Panc1 (cell line): ENCODE measurements around the gene TEF. TPM values are rescaled to one million over a fixed set of nuclear protein-coding genes. Genes with fewer than 3 reads are reported as not detected.

ENCODE experiments used
- ATAC-seq: fragments of 200-7000 bp; cut with Tn5 transposase; 2 replicates; pipeline ENCODE4 v1.9.1; 2020; ENCODE audit warnings: mild to moderate bottlenecking, moderate library complexity
- BruUV-seq: library from RNA; stranded (reverse); fragments of 400-500 nt; replicated peaks from 2 replicates; lab custom pipeline; 2021; lab: Mats Ljungman, UMichigan
- CTCF ChIA-PET: fragments of 300-600 bp; sonication (Branson Sonifier 250); formaldehyde crosslinking; loops from one replicate; lab custom pipeline; 2022; ENCODE audit warnings: antibody characterized with exemption; lab: Charles Lee
- POLR2A ChIA-PET: fragments of 300-600 bp; sonication (Branson Sonifier 250); formaldehyde crosslinking; loops from one replicate; lab custom pipeline; 2022; ENCODE audit warnings: antibody characterized with exemption; lab: Charles Lee
- DNase-seq: peaks from one replicate; pipeline ENCODE4 v3.0.0-alpha.2; 2010; ENCODE audit warnings: low read depth, low spot score
- H3K27ac ChIP-seq: 2 replicates; pipeline ENCODE4 v1.5.1; 2011; ENCODE audit warnings: mild to moderate bottlenecking, low read length, inconsistent platforms
- H3K27me3 ChIP-seq: fragments of 200-500 bp; sonication (Bioruptor generic); 2 replicates; pipeline ENCODE4 v1.6.0; 2014; ENCODE audit warnings: low read length, inconsistent platforms; ENCODE audit not compliant: control insufficient read depth, insufficient read depth
- H3K36me3 ChIP-seq: fragments of 200-500 bp; sonication (Bioruptor generic); 2 replicates; pipeline ENCODE4 v1.5.1; 2014; ENCODE audit warnings: inconsistent platforms, mild to moderate bottlenecking, low read length, moderate library complexity; ENCODE audit not compliant: control insufficient read depth, insufficient read depth
- H3K4me1 ChIP-seq: 2 replicates; pipeline ENCODE4 v1.5.1; 2011; ENCODE audit warnings: inconsistent platforms, mild to moderate bottlenecking, low read length, moderate library complexity; ENCODE audit not compliant: control insufficient read depth, insufficient read depth
- H3K4me3 ChIP-seq, 2 experiments: 2 replicates each; pipeline ENCODE4 v1.5.1; 2011 to 2012; ENCODE audit warnings: low read depth in 2 of 2, low read length in 2 of 2, mild to moderate bottlenecking in 2 of 2, inconsistent platforms in 1 of 2, moderate library complexity in 1 of 2
- H3K9me3 ChIP-seq: fragments of 200-500 bp; sonication (Bioruptor generic); 2 replicates; pipeline ENCODE4 v1.5.1; 2014; ENCODE audit warnings: low read depth, mild to moderate bottlenecking, inconsistent platforms, low read length, moderate library complexity; ENCODE audit not compliant: control insufficient read depth, insufficient read depth
- CTCF ChIP-seq: fragments of 450-650 bp; IDR thresholded peaks from 2 replicates; pipeline ENCODE4 v1.5.1; 2017; ENCODE audit warnings: mild to moderate bottlenecking
- POLR2AphosphoS5 ChIP-seq: IDR thresholded peaks from 2 replicates; pipeline ENCODE4 v1.6.1; 2012; ENCODE audit warnings: mild to moderate bottlenecking, low read depth, low read length, moderate library complexity
- REST ChIP-seq, 2 experiments: IDR thresholded peaks; 2 replicates each; pipeline ENCODE4 v1.6.1; 2011 to 2012; ENCODE audit warnings: low read depth in 2 of 2, control low read depth in 1 of 2, low read length in 1 of 2, mild to moderate bottlenecking in 1 of 2, moderate library complexity in 1 of 2; ENCODE audit not compliant: insufficient read depth in 1 of 2
- SIN3A ChIP-seq: IDR thresholded peaks from 2 replicates; pipeline ENCODE4 v1.6.1; 2012; ENCODE audit warnings: low read depth, mild to moderate bottlenecking, low read length, moderate library complexity, borderline replicate concordance; ENCODE audit not compliant: insufficient read depth
- TCF7L2 ChIP-seq: IDR thresholded peaks from 2 replicates; pipeline ENCODE4 v1.6.1; 2011; ENCODE audit warnings: mild to moderate bottlenecking, low read depth, low read length, inconsistent platforms
- in situ Hi-C: cut with HindIII; loops from 2 replicates; pipeline ENCODE4 v1.10.0; 2016; ENCODE audit warnings: low sequenced_read_pairs, low pct_unique_long_range_greater_than_20kb
- intact Hi-C: fragments of 100-400 bp; cut with micrococcal nuclease; formaldehyde crosslinking; loops from one replicate; pipeline ENCODE4 v1.10.0; 2022; ENCODE audit not compliant: unreplicated experiment
- total RNA-seq: library from RNA; stranded (reverse); gene quantifications from one replicate; pipeline ENCODE4 v1.2.1, GENCODE V29; 2021; ENCODE audit not compliant: unreplicated experiment

TEF gene
- total RNA-seq, 1 experiment from 2014 or later, result 7.8 TPM

GRCh38 chr22:41333806-41334205 is 47.9 kb upstream of the TEF start:
- intact Hi-C loops (no loop called here), in situ Hi-C loops (no loop called here)
- ChIA-PET CTCF (no interaction called here), POLR2A (no interaction called here)
- TSS peak; percentile 39 for BruUV-seq
- Histone ChIP-seq H3K27me3 (no peaks in the 10 kb centered on the region), H3K9me3 (no peaks in the 10 kb centered on the region), H3K27ac (no peak overlapping the region), H3K4me1 (no peaks in the 10 kb centered on the region), H3K36me3 (no peaks in the 10 kb centered on the region), H3K4me3 (no peak overlapping the region)
- no peak for DNase-seq
- ATAC-seq, result no peak
- TF ChIP-seq CTCF, result no peak
- TF ChIP-seq REST (IDR thresholded peaks at IDR 0.05; ENCODE audit: insufficient read depth in 1 of 2, low read depth in 2 of 2, low read length in 1 of 2), result no peak
- no peak for TF ChIP-seq TCF7L2
- no peak for TF ChIP-seq POLR2AphosphoS5
- no peak for TF ChIP-seq SIN3A

GRCh38 chr22:41334215-41334614 is 47.5 kb upstream of the TEF start:
- CTCF ChIA-PET, result no interaction called here
- intact Hi-C loops (no loop called here), in situ Hi-C loops (no loop called here)
- TF ChIP-seq TCF7L2 (no peak), REST (IDR thresholded peaks at IDR 0.05; ENCODE audit: insufficient read depth in 1 of 2, low read depth in 2 of 2, low read length in 1 of 2) (no peak), CTCF (no peak), SIN3A (no peak), POLR2AphosphoS5 (no peak)
- H3K27me3 ChIP-seq, result no peaks in the 10 kb centered on the region
- H3K4me1 ChIP-seq, result no peaks in the 10 kb centered on the region
- DNase-seq, result no peak
- BruUV-seq, result no TSS peak
- no peak overlapping the region for H3K27ac ChIP-seq
- H3K36me3 ChIP-seq, result no peaks in the 10 kb centered on the region
- no peak overlapping the region for H3K4me3 ChIP-seq
- POLR2A ChIA-PET, result no interaction called here
- H3K9me3 ChIP-seq, result no peaks in the 10 kb centered on the region
- no peak for ATAC-seq
